GOT3 (cell line): ENCODE measurements around the gene PPP6R3.
"Not testable (repeated sequence)": the region's sequence is repeated elsewhere in the genome, so short reads cannot be mapped to it uniquely, and the experiment has no call there.

ENCODE experiments used
- DNase-seq: peaks from one replicate; lab custom pipeline; 2025; ENCODE audit warnings: mixed read lengths; lab: John Stamatoyannopoulos, UW

Gene PPP6R3

DNA sequence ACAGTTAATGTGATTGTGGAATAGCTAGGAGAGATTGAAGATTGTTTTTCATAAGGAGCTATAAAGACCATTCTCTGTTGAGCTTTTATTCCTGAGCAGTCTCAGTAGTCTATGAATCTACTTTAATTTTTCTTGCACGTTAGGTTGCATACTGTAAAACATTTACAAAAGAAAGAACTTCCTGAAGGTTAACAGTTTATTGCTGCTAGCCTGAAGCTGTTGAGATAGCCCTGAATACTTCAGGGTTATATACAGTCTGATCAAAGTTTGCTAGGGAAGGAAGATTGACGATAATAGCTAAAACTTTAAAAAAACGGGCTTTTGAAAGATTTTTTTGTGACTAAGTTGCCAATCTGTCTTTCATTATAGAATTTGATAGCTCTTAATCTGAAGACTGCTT lies 64.8 kb downstream of the PPP6R3 start:
- no peak for DNase-seq

GRCh38 chr11:68525930-68526329 lies 65.4 kb downstream of the PPP6R3 start:
- no peak for DNase-seq

GRCh38 chr11:68527585-68527984 lies 67.0 kb downstream of the PPP6R3 start:
- DNase-seq, result no peak

DNA sequence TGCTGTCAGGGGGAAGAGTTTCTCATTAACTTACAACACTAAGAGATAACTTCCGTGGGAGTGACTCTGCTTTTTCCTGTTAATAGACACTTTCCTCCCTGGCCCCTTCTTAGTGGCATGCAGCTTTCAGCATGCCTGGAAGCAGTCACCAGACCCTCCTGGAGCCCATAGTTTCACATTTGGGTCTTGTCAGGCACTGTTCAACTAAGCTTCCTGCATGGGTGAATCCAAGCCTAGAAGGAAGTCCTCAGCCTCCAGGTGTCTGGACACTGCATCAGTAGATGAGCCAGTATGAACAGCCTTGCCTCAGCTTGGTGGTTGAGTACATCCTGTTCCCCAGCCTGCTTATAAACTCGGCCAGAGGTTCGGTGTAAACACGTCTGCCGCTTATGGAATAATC lies 68.1 kb downstream of the PPP6R3 start:
- no peak for DNase-seq

DNA sequence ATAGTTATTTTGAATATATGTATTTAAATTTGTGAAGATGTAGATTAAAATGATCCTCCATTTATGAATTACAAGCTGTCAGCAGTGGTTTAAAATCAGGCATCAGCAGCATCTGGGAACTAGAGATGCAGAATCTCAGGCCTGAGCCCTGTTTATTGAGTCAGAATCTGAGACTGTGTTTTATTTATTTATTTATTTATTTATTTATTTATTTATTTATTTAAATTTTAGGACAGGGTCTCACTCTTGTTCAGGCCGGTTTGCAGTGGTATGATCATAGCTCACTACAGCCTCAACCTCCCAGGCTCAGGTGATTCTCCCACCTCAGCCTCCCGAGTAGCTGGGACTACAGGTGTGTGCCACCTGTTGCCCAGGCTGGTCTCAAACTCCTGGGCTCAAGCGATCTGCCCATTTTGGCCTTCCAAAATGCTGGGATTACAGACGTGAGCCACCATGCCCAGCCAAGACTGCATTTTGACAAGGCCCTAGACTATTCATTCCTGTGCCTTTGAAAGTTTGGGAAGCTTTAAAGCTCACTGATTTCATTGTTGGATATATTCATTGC lies 70.7 kb downstream of the PPP6R3 start:
- DNase-seq, result no peak

DNA sequence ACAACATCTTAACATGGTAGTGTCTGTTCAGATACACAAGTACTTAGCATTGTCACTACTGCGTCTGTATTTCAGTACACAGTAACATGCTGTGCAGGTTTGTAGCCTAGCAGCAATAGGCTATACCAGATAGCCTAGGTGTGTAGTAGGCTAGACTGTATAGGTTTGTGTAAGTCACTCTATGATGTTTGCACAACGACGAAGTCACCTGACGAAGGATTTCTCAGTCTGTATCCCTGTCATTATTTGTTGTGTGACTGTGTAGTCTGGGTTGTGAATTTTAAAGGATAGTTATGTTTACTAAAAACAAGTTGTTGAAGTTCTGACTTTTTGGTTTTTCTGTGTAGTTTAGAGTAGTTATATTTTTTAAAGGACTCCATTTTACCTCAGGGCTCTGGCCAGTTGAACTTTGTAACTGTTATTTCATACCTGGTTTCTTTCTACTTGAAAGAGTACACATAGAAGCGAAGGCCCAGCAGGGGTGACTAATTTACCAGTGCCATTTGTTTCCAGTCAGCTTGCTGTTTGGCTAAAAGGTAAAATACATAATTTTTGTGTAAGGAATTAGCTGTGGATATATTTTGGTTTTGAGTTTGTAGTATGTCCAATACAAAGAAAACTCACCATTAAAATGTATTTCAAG lies 72.3 kb downstream of the PPP6R3 start:
- no peak for DNase-seq

DNA sequence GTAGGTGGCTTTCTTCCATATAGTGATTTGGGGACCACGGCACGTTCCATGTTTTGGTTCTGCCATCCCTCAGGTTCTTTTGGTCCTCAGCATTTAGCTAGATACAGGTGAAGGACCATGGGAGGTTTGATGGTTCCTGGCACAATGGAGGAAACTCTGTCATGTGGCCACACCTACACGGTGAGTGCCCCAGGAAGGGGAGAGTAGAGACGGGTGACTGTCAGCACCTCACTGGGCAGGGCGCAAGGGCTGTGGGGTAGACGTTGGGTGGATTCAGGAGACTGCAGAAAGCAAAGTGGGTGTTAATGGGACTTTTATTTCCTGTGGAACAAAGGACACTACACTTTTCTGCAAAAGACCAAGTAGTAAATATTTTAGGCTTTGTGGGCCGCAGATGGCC lies 73.4 kb downstream of the PPP6R3 start:
- no peak for DNase-seq

DNA sequence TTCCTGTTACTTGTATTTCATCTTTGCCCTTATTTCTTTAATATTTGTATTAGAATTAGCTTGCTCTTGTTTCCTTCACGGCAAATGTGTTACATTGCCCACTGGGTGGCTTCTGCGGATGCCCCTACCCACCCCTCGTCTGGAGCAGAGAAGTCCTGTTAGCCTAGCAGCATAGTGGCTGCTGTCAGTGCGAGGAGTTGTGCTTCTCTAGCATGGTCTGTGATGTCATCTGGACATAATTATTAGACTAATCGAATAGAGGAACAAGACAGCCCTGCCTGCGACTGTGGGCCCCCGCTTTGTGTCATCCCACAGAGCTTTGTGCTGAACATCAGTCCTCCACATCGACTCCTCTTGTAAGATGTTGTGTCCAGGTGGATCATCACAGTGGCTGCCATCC lies 74.5 kb downstream of the PPP6R3 start:
- no peak for DNase-seq

- DNase-seq, result no peak
Observed at GRCh38 chr11:68536706-68537105, 76.2 kb downstream of the PPP6R3 start.

DNA sequence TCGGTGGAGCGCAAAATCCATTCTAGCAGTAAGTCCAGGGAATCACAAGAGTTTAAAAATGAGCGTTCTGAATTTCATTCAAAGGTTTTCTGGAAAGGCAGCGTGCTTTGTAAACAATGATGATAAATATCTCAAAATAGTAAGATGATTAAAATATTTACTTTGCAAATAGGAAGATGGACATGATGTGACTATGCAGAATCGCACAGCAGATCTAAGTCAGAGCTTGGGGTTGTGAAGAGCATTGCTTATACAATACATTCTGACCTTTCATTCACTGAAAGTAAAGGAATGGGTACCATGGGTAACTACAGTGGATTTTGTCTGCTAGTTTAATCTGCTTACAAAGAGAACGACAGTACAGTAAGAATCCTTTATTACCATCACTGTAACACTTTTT lies 77.5 kb downstream of the PPP6R3 start:
- DNase-seq, result no peak

DNA sequence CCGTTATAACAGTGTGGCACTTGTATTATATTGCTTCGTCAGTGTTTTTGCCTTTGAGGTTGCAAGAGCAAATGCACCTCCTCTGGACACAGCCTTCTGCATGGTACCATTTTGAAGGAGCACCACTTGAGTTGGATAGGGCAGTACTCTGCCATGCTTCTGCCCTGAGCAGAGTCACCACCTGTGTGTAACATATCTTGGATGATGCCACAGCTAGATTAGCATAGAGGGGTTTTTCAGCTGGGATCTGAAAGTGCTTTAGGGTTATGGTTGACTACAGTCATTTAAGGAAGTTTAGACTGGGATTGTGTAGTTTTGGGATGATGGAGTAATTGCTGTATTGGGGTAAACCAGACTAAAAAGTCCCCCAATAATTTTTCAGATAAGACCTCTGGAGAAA lies 78.8 kb downstream of the PPP6R3 start:
- DNase-seq, result no peak

GRCh38 chr11:68540504-68540903 lies 80.0 kb downstream of the PPP6R3 start:
- not testable (repeated sequence) for DNase-seq

GRCh38 chr11:68541116-68541515 lies 80.6 kb downstream of the PPP6R3 start:
- no peak for DNase-seq

GRCh38 chr11:68541991-68542390 lies 81.4 kb downstream of the PPP6R3 start:
- DNase-seq, result no peak

GRCh38 chr11:68542617-68543016 lies 82.1 kb downstream of the PPP6R3 start:
- no peak for DNase-seq

DNA sequence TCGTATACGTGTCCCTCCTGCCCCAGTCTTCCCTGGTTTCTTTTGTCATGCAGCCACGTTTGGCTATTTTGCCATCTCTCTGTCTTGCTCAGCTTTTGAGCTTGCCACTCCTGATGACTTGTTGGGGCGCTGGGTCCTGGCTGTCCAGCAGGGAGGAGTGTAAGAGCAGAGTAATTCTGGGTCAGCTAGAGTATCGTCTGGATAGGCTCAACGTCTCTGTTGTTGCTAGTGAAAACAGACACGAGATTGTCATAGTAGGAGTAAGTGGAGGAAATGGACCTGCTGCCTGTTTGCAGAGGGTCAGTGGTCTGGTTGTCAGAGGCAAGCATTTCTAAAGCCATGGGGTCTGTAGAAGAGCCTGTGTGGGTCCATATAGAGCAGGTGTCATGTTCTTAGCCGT lies 83.0 kb downstream of the PPP6R3 start:
- DNase-seq, result no peak

DNA sequence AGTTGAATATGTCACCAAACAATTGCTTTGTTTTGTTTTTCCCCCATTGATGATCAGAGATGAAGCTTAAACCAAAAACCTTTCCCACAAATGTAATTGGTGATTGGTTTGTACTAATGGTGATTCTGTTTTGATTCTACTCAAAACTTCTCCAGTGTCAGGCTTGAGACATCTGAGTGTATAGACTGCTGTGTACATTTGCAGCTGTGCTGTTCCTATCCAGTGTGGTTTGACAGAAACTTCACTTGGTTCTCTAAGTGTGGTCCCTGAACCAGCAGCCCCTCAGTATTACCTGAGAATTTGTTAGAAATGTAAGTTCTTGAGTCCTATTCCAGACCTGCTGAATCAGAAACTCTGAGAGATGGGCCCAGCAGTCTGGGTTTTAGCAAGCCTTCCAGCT lies 84.8 kb downstream of the PPP6R3 start:
- DNase-seq, result no peak

DNA sequence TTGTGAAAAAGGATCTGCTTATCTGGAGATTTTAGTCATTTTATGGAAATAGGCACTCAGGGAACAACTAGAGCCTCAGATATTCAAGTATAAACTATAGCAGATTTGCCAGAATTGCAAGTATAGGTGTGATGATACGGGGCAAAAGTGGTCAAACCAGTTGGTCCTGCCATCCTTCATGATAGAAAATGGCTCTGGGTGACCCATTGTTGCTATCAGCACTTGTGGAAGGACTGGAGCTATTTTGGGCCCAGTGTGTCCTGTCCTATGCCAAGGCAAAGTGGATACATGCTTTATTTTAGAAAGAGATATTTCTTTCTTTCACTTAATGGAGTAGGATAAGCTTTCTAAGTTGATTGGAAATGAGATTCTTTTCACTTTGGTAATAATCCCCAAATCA lies 85.2 kb downstream of the PPP6R3 start:
- no peak for DNase-seq

GRCh38 chr11:68546555-68546954 lies 86.0 kb downstream of the PPP6R3 start:
- no peak for DNase-seq

- no peak for DNase-seq
Observed at GRCh38 chr11:68549789-68550484, 89.4 kb downstream of the PPP6R3 start.

GRCh38 chr11:68550485-68550817 lies 89.9 kb downstream of the PPP6R3 start:
- no peak for DNase-seq

DNA sequence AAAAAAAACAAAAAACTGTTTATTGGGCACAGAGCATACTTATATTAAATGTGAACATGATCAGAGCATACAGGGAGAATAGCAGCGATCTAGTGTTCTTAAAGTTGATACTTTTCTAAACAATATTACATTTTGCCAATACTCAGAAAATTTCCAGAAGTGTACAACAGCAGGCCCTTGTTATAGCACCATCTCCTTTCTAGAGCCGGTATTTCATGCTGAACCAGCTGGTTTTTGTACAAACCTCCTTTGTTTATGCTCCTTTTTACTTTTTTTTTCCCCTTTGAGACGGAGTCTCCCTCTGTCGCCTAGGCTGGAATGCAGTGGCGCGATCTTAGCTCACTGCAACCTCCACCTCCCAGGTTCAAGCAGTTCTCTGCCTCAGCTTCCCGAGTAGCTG lies 90.7 kb downstream of the PPP6R3 start:
- DNase-seq, result no peak

DNA sequence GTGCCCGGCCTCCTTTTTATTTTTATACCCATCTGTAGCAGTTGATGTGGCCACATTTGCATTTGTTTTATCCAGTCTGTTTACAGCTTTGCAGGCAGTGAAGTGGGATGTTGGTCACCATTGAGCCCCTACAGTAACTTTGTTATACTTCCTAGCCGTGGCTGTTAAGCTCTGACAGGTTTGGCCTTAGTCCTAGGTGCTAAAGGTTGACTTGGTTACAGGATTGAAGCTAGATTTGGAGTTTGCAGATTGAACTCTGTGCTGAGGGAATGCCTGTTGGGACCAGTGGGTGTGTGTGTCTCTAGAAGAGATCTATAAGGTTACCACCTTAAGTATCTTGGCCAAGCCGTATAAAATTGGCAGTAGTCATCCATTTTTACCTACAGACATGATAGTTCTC lies 91.2 kb downstream of the PPP6R3 start:
- no peak for DNase-seq

DNA sequence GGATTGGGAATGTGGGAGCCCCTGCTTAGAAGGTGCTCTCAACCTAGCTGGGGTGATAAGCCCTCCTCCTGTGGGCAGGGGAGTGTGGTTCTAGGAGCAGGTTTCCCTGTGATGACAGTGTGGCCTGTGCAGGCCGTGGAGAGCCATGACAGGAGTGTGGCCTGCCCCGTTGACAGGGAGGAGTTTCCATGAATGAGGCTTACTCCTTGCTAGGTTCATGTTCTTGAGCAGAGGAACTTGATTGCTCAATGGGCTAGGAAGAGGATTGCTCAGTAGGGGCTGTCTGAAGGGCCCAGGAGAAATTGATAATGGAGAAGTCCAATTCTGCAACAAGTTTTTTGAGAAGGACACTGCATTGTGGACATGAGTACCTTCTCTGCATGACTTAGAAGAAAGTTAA lies 92.0 kb downstream of the PPP6R3 start:
- no peak for DNase-seq
